Lung (tissue), 12 donors: Measurements from ENCODE around the gene CMKLR1. TPM values are rescaled to one million over a fixed set of nuclear protein-coding genes. Genes with fewer than 3 reads are reported as not detected.

Experiments used
- ATAC-seq: fragments of 200-7000 bp; cut with Tn5 transposase; one replicate; pipeline ENCODE4 v1.9.1; 2020; ENCODE audit warnings: moderate number of reproducible peaks; ENCODE audit not compliant: insufficient read depth, low FRiP score
- DNase-seq, 3 donors: peaks; one replicate each; pipeline ENCODE4 v3.0.0-alpha.2; 2013 to 2017
- H3K27ac ChIP-seq, 2 donors: one replicate each; pipeline ENCODE4 v1.5.1; 2013; ENCODE audit warnings: mild to moderate bottlenecking in 2 of 2, moderate library complexity in 2 of 2, control low read depth in 1 of 2, inconsistent platforms in 1 of 2, low read depth in 1 of 2, low read length in 1 of 2
- H3K27me3 ChIP-seq, 3 donors: one replicate each; pipeline ENCODE4 v1.5.1; 2013; ENCODE audit warnings: low read length in 2 of 3; ENCODE audit not compliant: control insufficient read depth in 3 of 3, insufficient read depth in 3 of 3
- H3K36me3 ChIP-seq, 4 donors: one replicate each; pipeline ENCODE4 v1.5.1; 2013; ENCODE audit warnings: low read length in 4 of 4, mild to moderate bottlenecking in 1 of 4, moderate library complexity in 1 of 4; ENCODE audit not compliant: control insufficient read depth in 4 of 4, insufficient read depth in 4 of 4
- H3K4me1 ChIP-seq, 5 donors: one replicate each; pipeline ENCODE4 v1.5.1; 2013; ENCODE audit warnings: low read length in 5 of 5, mild to moderate bottlenecking in 2 of 5, moderate library complexity in 1 of 5; ENCODE audit not compliant: control insufficient read depth in 5 of 5, insufficient read depth in 5 of 5
- H3K4me3 ChIP-seq: one replicate; pipeline ENCODE4 v1.5.1; 2013; ENCODE audit warnings: mild to moderate bottlenecking, control low read depth, moderate library complexity
- H3K9ac ChIP-seq, 2 donors: one replicate each; pipeline ENCODE4 v1.5.1; 2013; ENCODE audit warnings: low read length in 2 of 2, control low read depth in 1 of 2; ENCODE audit not compliant: insufficient read depth in 1 of 2
- H3K9me3 ChIP-seq, 4 donors: one replicate each; pipeline ENCODE4 v1.5.1; 2013; ENCODE audit warnings: low read length in 3 of 4, mild to moderate bottlenecking in 1 of 4, moderate library complexity in 1 of 4; ENCODE audit not compliant: control insufficient read depth in 4 of 4, insufficient read depth in 3 of 4
- CTCF ChIP-seq: IDR thresholded peaks from 2 replicates; pipeline ENCODE4 v1.5.1; 2012; ENCODE audit warnings: mild to moderate bottlenecking; ENCODE audit errors: control extremely low read depth, extremely low read depth
- WGBS, 2 donors: extraction: QIAGEN DNeasy Blood & Tissue Kit; methylation state at CpG; one replicate each; pipeline ENCODE4 v1.1.7; 2013; 5-methylcytosine and 5-hydroxymethylcytosine counted together
- polyA plus RNA-seq, 2 donors: library from polyadenylated mRNA; stranded (reverse); fragments of 200-250 nt; gene quantifications; one replicate each; pipeline ENCODE4 v1.2.1, GENCODE V29; 2013
- total RNA-seq, 2 donors: library from RNA; depleted of rRNA in 1 of 2; stranded (reverse); fragments of >200 nt in 1 of 2; gene quantifications; one replicate each; pipeline ENCODE4 v1.2.1, GENCODE V29; 2014 to 2021
- donor health status: control.
- donor health status: control.
- donor health status: Bipolar disorder and iron deficiency.
- donor health status: healthy.
- donor health status: DM: yes; HTN: yes; CAD: no.

Gene CMKLR1
- total and polyA plus RNA-seq, 4 donors = 4.4 to 20.5 (median 17.5) TPM

- ATAC-seq = no peak
- no peaks in the 10 kb centered on the region for H3K27me3 ChIP-seq
- 71 to 77% methylated on average over 7 of the region's 7 CpGs for WGBS, 2 donors
Observed at GRCh38 chr12:108307006-108307405, 32.1 kb downstream of the CMKLR1 start.

GRCh38 chr12:108306506-108306905, 32.6 kb downstream of the CMKLR1 start:
- H3K4me3 ChIP-seq = no peak overlapping the region
- no peaks in the 10 kb centered on the region for H3K27me3 ChIP-seq
- ATAC-seq = no peak
- peak overlapping the region in 1 of 2 donors; percentile 82 for H3K27ac ChIP-seq
- DNase-seq = no peak
- H3K4me1 ChIP-seq = peaks cover 3 to 56% (median 38%) of the 10 kb centered on the region in 5 donors
- no peaks in the 10 kb centered on the region for H3K9me3 ChIP-seq
- no peak for TF ChIP-seq CTCF
- H3K36me3 ChIP-seq = no peaks in the 10 kb centered on the region
- peak overlapping the region in 1 of 2 donors; percentile 15 for H3K9ac ChIP-seq
- 90 to 91% methylated on average over 3 of the region's 3 CpGs for WGBS, 2 donors

More at GRCh38 chr12:108307006-108307405, 32.1 kb downstream of the CMKLR1 start:
- peak overlapping the region in 1 of 2 donors; percentile 82 for H3K27ac ChIP-seq
- H3K9ac ChIP-seq = no peak overlapping the region
- H3K4me3 ChIP-seq = no peak overlapping the region
- peaks cover 3 to 57% (median 37%) of the 10 kb centered on the region in 5 donors for H3K4me1 ChIP-seq
- no peaks in the 10 kb centered on the region for H3K9me3 ChIP-seq
- DNase-seq = no peak
- no peak for TF ChIP-seq CTCF
- H3K36me3 ChIP-seq = no peaks in the 10 kb centered on the region

- no peak for TF ChIP-seq CTCF
- WGBS, 2 donors = 24 to 49% methylated on average over 10 of the region's 10 CpGs
- H3K27ac ChIP-seq = peak overlapping the region; percentile 68 to 82
- H3K9ac ChIP-seq = no peak overlapping the region
- no peak overlapping the region for H3K4me3 ChIP-seq
- peak; percentile 8 for ATAC-seq
- no peaks in the 10 kb centered on the region for H3K36me3 ChIP-seq
- peaks cover 3 to 56% (median 38%) of the 10 kb centered on the region in 5 donors for H3K4me1 ChIP-seq
- H3K9me3 ChIP-seq = no peaks in the 10 kb centered on the region
- no peaks in the 10 kb centered on the region for H3K27me3 ChIP-seq
- no peak for DNase-seq
Observed at GRCh38 chr12:108305991-108306501, 33.1 kb downstream of the CMKLR1 start.

- no peaks in the 10 kb centered on the region for H3K9me3 ChIP-seq
- peaks cover 3 to 56% (median 38%) of the 10 kb centered on the region in 5 donors for H3K4me1 ChIP-seq
- WGBS, 2 donors = 26 to 27% methylated on average over 9 of the region's 9 CpGs
- no peaks in the 10 kb centered on the region for H3K36me3 ChIP-seq
- H3K9ac ChIP-seq = no peak overlapping the region
- no peak for TF ChIP-seq CTCF
- H3K4me3 ChIP-seq = no peak overlapping the region
- peak overlapping the region; percentile 68 to 82 for H3K27ac ChIP-seq
- H3K27me3 ChIP-seq = no peaks in the 10 kb centered on the region
- DNase-seq (peak; percentile 39 to 72 (median 45)), ATAC-seq (peak; percentile 55)
Observed at GRCh38 chr12:108305520-108305919, 33.6 kb downstream of the CMKLR1 start.
